Activated CD8-positive, alpha-beta memory T cell treated with anti-CD3 and anti-CD28 coated beads, Interleukin-2, amount 10 ng/mL, durations not matched to agents 7 days and 5 days (primary cell): Measurements from ENCODE around the gene TMEM222. TPM values are rescaled to one million over a fixed set of nuclear protein-coding genes. Genes with fewer than 3 reads are reported as not detected.

Source experiments
- ATAC-seq: fragments of 150-1000 bp; cut with Tn5 transposase; one replicate; pipeline ENCODE4 v1.10.0; 2021; ENCODE audit warnings: moderate library complexity
- CTCF ChIA-PET: fragments of 350-600 bp; sonication (Branson Sonifier 250); formaldehyde crosslinking; loops from one replicate; lab custom pipeline; 2021; ENCODE audit warnings: antibody characterized with exemption; lab: Charles Lee
- DNase-seq: peaks from one replicate; pipeline ENCODE4 v3.0.0-alpha.2; 2020
- H3K27ac Mint-ChIP-seq: one replicate; pipeline ENCODE4 v1.8.0; 2021; ENCODE audit warnings: mild to moderate bottlenecking, mixed read lengths
- H3K27me3 Mint-ChIP-seq: one replicate; pipeline ENCODE4 v1.8.0; 2021; ENCODE audit warnings: mixed read lengths
- H3K36me3 Mint-ChIP-seq: one replicate; pipeline ENCODE4 v1.8.0; 2021; ENCODE audit warnings: mild to moderate bottlenecking, mixed read lengths
- H3K4me1 Mint-ChIP-seq: one replicate; pipeline ENCODE4 v1.8.0; 2021; ENCODE audit warnings: mixed read lengths
- H3K4me3 Mint-ChIP-seq: one replicate; pipeline ENCODE4 v1.8.0; 2021; ENCODE audit warnings: mild to moderate bottlenecking, moderate library complexity, mixed read lengths
- H3K9me3 Mint-ChIP-seq: one replicate; pipeline ENCODE4 v1.8.0; 2022; ENCODE audit warnings: low read depth, mixed read lengths
- total RNA-seq, 2 experiments: library from RNA; stranded (reverse); gene quantifications; one replicate each; pipeline ENCODE4 v1.2.3, GENCODE V29; 2021

Gene TMEM222
- total RNA-seq, 2 experiments from 2014 or later, result 31.0 to 44.2 TPM

DNA sequence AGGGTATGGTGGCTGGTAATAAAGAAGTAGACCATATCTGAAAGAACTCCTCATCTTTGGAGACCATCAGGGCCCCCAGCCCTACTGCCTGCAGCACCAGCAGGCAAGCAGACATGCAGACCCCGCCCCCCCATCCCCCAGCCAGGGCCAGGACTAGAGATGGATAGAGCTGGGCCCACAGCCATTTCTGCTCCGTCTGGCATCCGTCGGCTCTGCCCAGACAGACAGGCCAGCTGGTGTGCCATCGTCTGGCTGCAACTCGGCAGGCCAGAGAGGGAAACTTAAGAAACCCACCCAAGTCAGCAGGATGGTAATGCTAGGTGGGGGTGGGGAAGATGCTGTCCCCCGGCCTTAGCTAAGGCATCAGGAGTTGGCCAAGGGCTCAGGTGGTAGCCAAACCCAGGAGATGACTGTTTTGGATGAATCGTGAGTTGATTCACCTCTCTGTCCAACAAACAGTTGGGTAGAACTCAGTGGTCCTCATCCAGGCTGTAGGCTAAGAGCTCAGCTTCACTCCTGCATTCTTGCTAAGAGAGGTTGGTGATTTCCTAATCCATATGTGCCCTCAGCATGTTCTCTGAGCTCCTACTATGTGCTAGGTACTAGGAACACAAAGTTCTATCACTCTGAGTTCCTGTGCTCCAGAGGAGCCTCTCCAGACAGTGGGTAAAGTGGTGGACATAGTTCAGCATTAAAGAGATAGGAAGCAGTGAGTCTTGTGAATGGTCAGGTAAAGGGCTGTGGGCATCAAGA is 23.2 kb upstream of the TMEM222 start:
- peaks cover 2% of the 10 kb centered on the region for H3K36me3 Mint-ChIP-seq

DNA sequence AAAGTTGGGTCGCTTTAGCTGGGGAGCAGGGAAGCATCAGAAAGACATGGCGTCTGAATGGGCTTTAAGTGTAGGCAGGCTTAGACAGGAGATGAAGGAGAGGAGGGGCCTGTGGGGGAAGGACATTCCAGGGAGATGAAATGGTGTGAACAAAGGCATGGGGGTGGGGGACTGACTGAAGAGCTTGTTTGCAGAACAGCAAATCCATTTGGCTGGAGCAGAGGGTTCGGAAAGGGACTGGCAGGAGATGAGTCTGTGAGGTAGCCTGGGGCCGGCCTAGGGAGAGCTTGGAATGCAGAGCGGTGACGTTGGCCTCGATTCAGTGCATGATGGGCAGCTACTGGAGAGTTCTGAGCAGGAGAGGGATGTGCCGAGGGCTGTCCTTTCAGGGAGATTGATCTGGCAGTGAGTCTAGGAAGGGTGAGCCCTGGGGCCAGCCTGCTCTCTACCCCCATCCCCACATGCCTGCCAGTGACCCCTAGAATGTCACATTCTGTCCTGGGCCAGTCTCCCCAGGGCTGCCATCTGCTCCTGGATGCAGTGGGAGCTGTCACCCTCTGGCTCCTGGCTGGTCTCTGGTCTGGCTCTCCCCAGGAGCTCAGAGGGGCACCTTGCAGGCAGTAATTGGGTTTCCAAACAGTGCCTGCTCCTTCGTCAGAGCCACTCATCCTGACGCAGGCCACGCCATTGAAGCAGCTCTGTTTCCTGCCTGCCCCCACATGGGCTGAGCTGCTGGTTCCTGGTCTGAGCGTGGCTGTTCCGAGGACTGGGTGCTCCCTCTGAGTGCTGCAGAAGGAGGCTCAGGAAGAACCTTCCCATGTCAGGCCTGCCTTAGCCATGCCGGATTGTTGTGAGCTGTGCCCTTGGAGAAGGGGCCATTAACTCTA is 22.3 kb upstream of the TMEM222 start:
- DNase-seq (no peak), ATAC-seq (no peak)
- CTCF ChIA-PET, result interaction anchor here (0.5 to 14.5 kb wide), 35 partner anchors 9 to 506 kb away, joined by 3 to 331 read pairs (median 9); partner anchors contain the start of genes AHDC1, CD164L2, GPR3 and IFI6
- H3K27ac Mint-ChIP-seq, result no peak overlapping the region
- H3K4me1 Mint-ChIP-seq, result peaks cover 6% of the 10 kb centered on the region
- H3K36me3 Mint-ChIP-seq, result peaks cover 2% of the 10 kb centered on the region
- no peak overlapping the region for H3K4me3 Mint-ChIP-seq
- H3K27me3 Mint-ChIP-seq, result no peaks in the 10 kb centered on the region
- H3K9me3 Mint-ChIP-seq, result no peaks in the 10 kb centered on the region

More for the DNA sequence above, 23.2 kb upstream of the TMEM222 start:
- Mint-ChIP-seq H3K9me3 (no peaks in the 10 kb centered on the region), H3K4me3 (no peak overlapping the region), H3K27me3 (no peaks in the 10 kb centered on the region), H3K4me1 (peaks cover 6% of the 10 kb centered on the region), H3K27ac (no peak overlapping the region)
- DNase-seq, result no peak
- ATAC-seq, result no peak
- CTCF ChIA-PET, result interaction anchor here (0.6 to 14.5 kb wide), 24 partner anchors 10 to 310 kb away, joined by 3 to 331 read pairs (median 11); partner anchors contain the start of genes AHDC1, CD164L2, GPR3 and MAP3K6

- no peaks in the 10 kb centered on the region for H3K27me3 Mint-ChIP-seq
- ATAC-seq, result peak; percentile 87
- no peaks in the 10 kb centered on the region for H3K9me3 Mint-ChIP-seq
- H3K4me3 Mint-ChIP-seq, result no peak overlapping the region
- H3K4me1 Mint-ChIP-seq, result peaks cover 6% of the 10 kb centered on the region
- CTCF ChIA-PET, result interaction anchor here (0.5 to 14.5 kb wide), 48 partner anchors 8 to 505 kb away, joined by 3 to 331 read pairs (median 5); partner anchors contain the start of genes AHDC1, CD164L2, GPR3 and IFI6
- no peak overlapping the region for H3K27ac Mint-ChIP-seq
- peaks cover 2% of the 10 kb centered on the region for H3K36me3 Mint-ChIP-seq
- DNase-seq, result peak; percentile 76
Observed at GRCh38 chr1:27300341-27301051, 21.5 kb upstream of the TMEM222 start.

GRCh38 chr1:27301052-27301422 is 20.9 kb upstream of the TMEM222 start:
- Mint-ChIP-seq H3K4me1 (peaks cover 5% of the 10 kb centered on the region), H3K36me3 (peaks cover 2% of the 10 kb centered on the region), H3K27me3 (no peaks in the 10 kb centered on the region), H3K9me3 (no peaks in the 10 kb centered on the region), H3K27ac (no peak overlapping the region), H3K4me3 (no peak overlapping the region)
- no peak for ATAC-seq
- CTCF ChIA-PET, result interaction anchor here (0.6 to 14.5 kb wide), 39 partner anchors 7 to 505 kb away, joined by 3 to 331 read pairs (median 5); partner anchors contain the start of genes AHDC1, CD164L2, GPR3 and IFI6
- DNase-seq, result no peak

- ATAC-seq, result no peak
Observed at GRCh38 chr1:27301582-27302199, 20.3 kb upstream of the TMEM222 start.

DNA sequence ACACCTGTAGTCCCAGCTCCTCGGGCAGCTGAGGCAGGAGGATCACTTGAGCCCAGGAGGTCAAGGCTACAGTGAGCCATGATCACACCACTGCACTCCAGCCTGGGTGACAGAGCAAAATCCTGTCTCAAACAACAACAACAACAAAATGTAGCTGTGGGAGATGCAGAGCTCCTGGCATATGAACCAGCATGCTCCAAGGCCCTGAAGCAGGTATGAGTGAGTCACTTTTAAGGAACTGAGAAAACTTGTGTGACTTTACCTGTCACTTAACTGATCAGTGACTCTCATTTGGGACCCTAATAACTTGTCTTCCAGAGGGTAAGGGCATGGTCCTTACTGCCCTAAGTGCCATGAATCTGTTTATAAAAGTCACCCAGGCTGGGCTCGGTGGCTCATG is 19.4 kb upstream of the TMEM222 start:
- no peak for DNase-seq
- no peak overlapping the region for H3K4me3 Mint-ChIP-seq
- no peak overlapping the region for H3K27ac Mint-ChIP-seq
- H3K9me3 Mint-ChIP-seq, result no peaks in the 10 kb centered on the region
- H3K36me3 Mint-ChIP-seq, result peaks cover 2% of the 10 kb centered on the region
- CTCF ChIA-PET, result interaction anchor here (0.7 to 14.5 kb wide), 14 partner anchors 6 to 360 kb away, joined by 3 to 331 read pairs (median 24); partner anchors contain the start of genes CD164L2, GPR3 and MAP3K6
- no peak for ATAC-seq
- H3K4me1 Mint-ChIP-seq, result no peaks in the 10 kb centered on the region
- no peaks in the 10 kb centered on the region for H3K27me3 Mint-ChIP-seq

More at GRCh38 chr1:27301582-27302199, 20.3 kb upstream of the TMEM222 start:
- Mint-ChIP-seq H3K36me3 (peaks cover 2% of the 10 kb centered on the region), H3K4me3 (no peak overlapping the region), H3K27ac (no peak overlapping the region), H3K27me3 (no peaks in the 10 kb centered on the region), H3K9me3 (no peaks in the 10 kb centered on the region), H3K4me1 (no peaks in the 10 kb centered on the region)
- CTCF ChIA-PET, result interaction anchor here (0.7 to 14.5 kb wide), 28 partner anchors 7 to 370 kb away, joined by 3 to 331 read pairs (median 10); partner anchors contain the start of genes AHDC1, CD164L2, GPR3 and IFI6
- DNase-seq, result no peak

- DNase-seq, result no peak
- H3K36me3 Mint-ChIP-seq, result peaks cover 2% of the 10 kb centered on the region
Observed at GRCh38 chr1:27303509-27303908, 18.5 kb upstream of the TMEM222 start.

GRCh38 chr1:27306071-27306470 is 15.9 kb upstream of the TMEM222 start:
- Mint-ChIP-seq H3K4me3 (no peak overlapping the region), H3K27me3 (no peaks in the 10 kb centered on the region), H3K4me1 (no peaks in the 10 kb centered on the region), H3K36me3 (peaks cover 2% of the 10 kb centered on the region), H3K27ac (no peak overlapping the region), H3K9me3 (no peaks in the 10 kb centered on the region)
- DNase-seq (no peak), ATAC-seq (no peak)
- CTCF ChIA-PET, result interaction anchor here (1.3 to 14.5 kb wide), 6 partner anchors 7 to 94 kb away, joined by 3 to 331 read pairs (median 6); partner anchors contain the start of gene MAP3K6

More at GRCh38 chr1:27303509-27303908, 18.5 kb upstream of the TMEM222 start:
- no peak overlapping the region for H3K27ac Mint-ChIP-seq
- no peak overlapping the region for H3K4me3 Mint-ChIP-seq
- H3K4me1 Mint-ChIP-seq, result no peaks in the 10 kb centered on the region
- no peaks in the 10 kb centered on the region for H3K9me3 Mint-ChIP-seq
- CTCF ChIA-PET, result interaction anchor here (0.5 to 14.5 kb wide), 5 partner anchors 11 to 96 kb away, joined by 3 to 331 read pairs (median 36); partner anchors contain the start of genes CD164L2 and GPR3
- no peaks in the 10 kb centered on the region for H3K27me3 Mint-ChIP-seq
- ATAC-seq, result no peak

DNA sequence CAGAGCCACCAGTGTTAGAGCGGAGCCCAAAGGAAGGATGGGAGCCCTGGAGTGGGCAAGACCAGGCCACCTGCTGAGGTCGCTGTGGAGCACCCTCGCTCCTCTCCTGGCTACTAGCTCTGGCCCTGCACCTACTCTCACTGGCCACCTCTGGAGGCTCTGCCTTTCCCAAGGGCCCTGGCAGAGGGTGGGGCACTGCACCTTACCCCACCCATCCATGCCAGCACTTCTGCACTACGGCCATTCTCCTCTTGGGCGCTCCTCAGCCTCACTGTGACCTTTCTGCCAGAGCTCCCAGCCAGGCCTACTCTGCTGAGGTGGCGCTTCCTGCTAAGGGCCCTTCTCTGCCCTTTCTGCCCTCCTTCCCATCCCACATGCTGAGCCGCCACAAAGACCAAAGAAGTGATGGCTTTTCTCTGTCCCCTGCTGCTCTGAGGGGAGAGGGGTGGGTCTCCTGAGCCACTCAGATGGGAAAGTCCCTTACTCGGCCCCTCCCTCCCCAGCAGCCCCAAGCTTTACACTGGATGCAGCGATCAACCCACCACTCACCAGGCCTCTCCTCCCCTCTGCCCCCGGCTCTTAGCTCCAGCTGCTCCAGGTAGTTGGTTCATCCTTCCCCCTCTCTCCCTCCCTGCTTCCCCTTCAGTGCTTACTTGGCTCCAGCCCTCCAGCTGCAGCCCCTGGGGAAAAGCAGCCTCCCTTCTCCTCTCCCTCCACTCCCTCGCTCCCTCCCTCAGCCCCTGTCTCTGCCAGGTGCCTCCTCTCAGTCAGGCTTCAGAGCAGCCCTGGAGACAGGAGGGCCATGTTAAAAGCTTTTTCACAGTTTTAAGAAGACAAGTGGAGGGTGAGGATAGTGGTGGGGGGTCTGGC is 14.8 kb upstream of the TMEM222 start:
- ATAC-seq (no peak), DNase-seq (no peak)
- Mint-ChIP-seq H3K4me3 (no peak overlapping the region), H3K9me3 (no peaks in the 10 kb centered on the region), H3K27me3 (no peaks in the 10 kb centered on the region), H3K36me3 (peaks cover under 1% of the 10 kb centered on the region), H3K4me1 (no peaks in the 10 kb centered on the region), H3K27ac (no peak overlapping the region)
- CTCF ChIA-PET, result interaction anchor here (0.9 to 6.1 kb wide), 6 partner anchors 8 to 88 kb away, joined by 3 to 61 read pairs (median 4); partner anchors contain the start of gene MAP3K6

- Mint-ChIP-seq H3K4me1 (no peaks in the 10 kb centered on the region), H3K4me3 (no peak overlapping the region), H3K9me3 (no peaks in the 10 kb centered on the region), H3K27ac (no peak overlapping the region), H3K36me3 (no peaks in the 10 kb centered on the region), H3K27me3 (no peaks in the 10 kb centered on the region)
- CTCF ChIA-PET, result interaction anchor here (0.7 to 6.1 kb wide), 5 partner anchors 9 to 87 kb away, joined by 3 to 61 read pairs (median 4); no protein-coding TSS in a partner anchor
- ATAC-seq (no peak), DNase-seq (no peak)
Observed at GRCh38 chr1:27307874-27308598, 13.9 kb upstream of the TMEM222 start.

DNA sequence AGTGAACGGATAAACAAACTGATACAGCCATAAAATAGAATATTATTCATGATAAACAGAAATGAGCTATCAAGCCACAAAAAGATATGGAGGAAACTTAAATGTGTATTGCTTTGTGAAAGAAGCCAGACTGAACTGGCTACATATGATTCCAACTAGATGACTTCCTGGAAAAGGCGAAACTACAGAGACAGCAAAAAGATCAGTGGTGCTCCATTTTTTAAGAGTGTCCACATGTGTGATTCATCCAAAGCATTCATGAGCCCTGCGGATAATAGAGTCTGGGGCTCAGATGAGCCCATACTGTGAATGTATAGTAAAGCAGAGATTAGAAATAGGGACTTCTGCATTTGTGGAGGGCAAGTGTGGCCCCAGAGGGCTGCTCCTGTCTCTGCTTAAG is 7.8 kb upstream of the TMEM222 start:
- no peak for ATAC-seq
- no peak overlapping the region for H3K4me3 Mint-ChIP-seq

More for the DNA sequence above, 7.8 kb upstream of the TMEM222 start:
- Mint-ChIP-seq H3K4me1 (no peaks in the 10 kb centered on the region), H3K36me3 (no peaks in the 10 kb centered on the region), H3K27me3 (peaks cover 2% of the 10 kb centered on the region), H3K9me3 (no peaks in the 10 kb centered on the region), H3K27ac (no peak overlapping the region)
- CTCF ChIA-PET, result interaction anchor here (0.7 to 3.8 kb wide), 5 partner anchors 11 to 165 kb away, joined by 3 to 31 read pairs (median 3); no protein-coding TSS in a partner anchor
- DNase-seq, result no peak
